Measurements from ENCODE around the gene AHSG. TPM values are rescaled to one million over a fixed set of nuclear protein-coding genes. Genes with fewer than 3 reads are reported as not detected.

The AHSG gene
- total RNA-seq, 1 donor from 2014 or later, result not detected

DNA sequence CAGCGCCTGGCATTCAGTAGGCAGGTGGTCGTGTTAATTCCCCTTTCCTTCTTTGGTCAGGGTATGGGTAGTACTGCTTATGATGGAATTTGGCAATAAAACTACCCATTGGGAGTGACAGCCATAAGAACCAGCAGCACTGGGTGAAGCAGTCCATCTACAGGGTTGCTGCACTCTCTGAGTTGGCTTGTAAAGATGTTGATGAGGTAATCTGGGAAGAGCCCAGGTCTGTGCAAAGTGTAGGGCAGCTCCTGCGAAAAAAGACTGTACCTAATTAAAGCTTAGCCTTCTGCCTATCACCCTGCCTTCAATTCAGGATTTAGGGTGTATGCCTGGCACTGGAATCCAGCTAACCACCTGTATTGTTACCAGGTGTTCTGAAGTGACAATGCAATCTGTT lies 22.7 kb downstream of the AHSG start:
- ATAC-seq (ENCODE audit: low read depth), result no peak
- Mint-ChIP-seq H3K4me3 (no peak overlapping the region), H3K36me3 (ENCODE audit: low read depth) (no peaks in the 10 kb centered on the region), H3K27ac (no peak overlapping the region), H3K27me3 (peaks cover 10% of the 10 kb centered on the region), H3K9me3 (no peaks in the 10 kb centered on the region), H3K4me1 (no peaks in the 10 kb centered on the region)
- TF ChIP-seq CTCF (IDR thresholded peaks at IDR 0.05), result no peak
- ChIA-PET CTCF (no interaction called here), POLR2A (no interaction called here)
- no peak for DNase-seq
- intact Hi-C loops (cut with micrococcal nuclease), result no loop called here

- ChIA-PET CTCF (no interaction called here), POLR2A (no interaction called here)
- H3K4me1 Mint-ChIP-seq, result no peaks in the 10 kb centered on the region
- no peak overlapping the region for H3K4me3 Mint-ChIP-seq
- no peak for TF ChIP-seq CTCF (IDR thresholded peaks at IDR 0.05)
- no peak for DNase-seq
- H3K27me3 Mint-ChIP-seq, result peaks cover 19% of the 10 kb centered on the region
- intact Hi-C loops (cut with micrococcal nuclease), result no loop called here
- no peaks in the 10 kb centered on the region for H3K36me3 Mint-ChIP-seq (ENCODE audit: low read depth)
- ATAC-seq (ENCODE audit: low read depth), result no peak
- no peaks in the 10 kb centered on the region for H3K9me3 Mint-ChIP-seq
- H3K27ac Mint-ChIP-seq, result no peak overlapping the region
Observed at GRCh38 chr3:186636536-186636935, 23.7 kb downstream of the AHSG start.

DNA sequence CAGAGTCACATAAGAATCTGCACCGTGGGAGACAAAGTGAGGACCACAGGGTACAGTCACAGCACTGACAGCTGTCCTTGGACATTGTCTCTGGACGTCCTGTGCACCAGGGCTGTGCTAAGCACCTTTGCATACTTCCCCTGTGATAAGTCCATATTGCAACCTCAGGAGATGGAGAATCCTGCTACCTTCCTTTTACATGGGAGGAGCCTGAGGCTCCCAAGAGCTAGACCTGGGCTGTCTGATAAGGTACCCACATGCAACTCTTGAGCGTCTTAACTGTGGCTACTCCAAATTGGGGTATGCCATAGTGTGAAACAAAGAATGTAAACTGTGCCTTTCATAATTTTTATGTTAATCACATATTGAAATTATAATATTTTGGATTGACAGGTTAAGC lies 24.8 kb downstream of the AHSG start:
- Mint-ChIP-seq H3K4me1 (no peaks in the 10 kb centered on the region), H3K36me3 (ENCODE audit: low read depth) (no peaks in the 10 kb centered on the region), H3K27ac (no peak overlapping the region), H3K27me3 (peaks cover 22% of the 10 kb centered on the region), H3K4me3 (no peak overlapping the region), H3K9me3 (no peaks in the 10 kb centered on the region)
- DNase-seq (no peak), ATAC-seq (ENCODE audit: low read depth) (no peak)
- intact Hi-C loops (cut with micrococcal nuclease), result no loop called here
- no peak for TF ChIP-seq CTCF (IDR thresholded peaks at IDR 0.05)
- ChIA-PET CTCF (no interaction called here), POLR2A (interaction anchor here (1.2 kb wide), 1 partner anchor 102 kb away, joined by 3 read pairs; no protein-coding TSS in a partner anchor)

DNA sequence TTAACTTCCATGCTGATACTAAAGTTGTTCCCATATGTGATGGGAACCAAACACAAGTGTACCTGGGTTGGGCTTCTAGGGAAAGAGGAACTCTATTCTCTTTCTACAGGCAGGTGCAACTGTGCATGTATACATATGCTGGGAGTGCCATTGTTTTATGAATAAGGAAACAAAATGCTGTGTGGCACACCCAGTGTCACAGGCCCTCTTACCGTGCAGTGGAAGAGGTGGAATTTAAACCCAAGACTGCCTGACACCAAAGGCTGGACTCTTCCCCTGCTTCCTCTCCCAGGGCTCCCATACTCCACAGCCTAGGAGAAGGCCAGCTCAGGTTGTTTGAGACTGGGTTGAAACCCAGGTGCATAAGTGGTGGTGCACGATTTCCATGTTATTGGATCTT lies 25.4 kb downstream of the AHSG start:
- ChIA-PET CTCF (interaction anchor here (1.6 kb wide), 1 partner anchor 22 kb away, joined by 4 read pairs; no protein-coding TSS in a partner anchor), POLR2A (no interaction called here)
- Mint-ChIP-seq H3K4me1 (peaks cover 1% of the 10 kb centered on the region), H3K27me3 (peaks cover 26% of the 10 kb centered on the region), H3K4me3 (no peak overlapping the region), H3K36me3 (ENCODE audit: low read depth) (no peaks in the 10 kb centered on the region), H3K9me3 (no peaks in the 10 kb centered on the region), H3K27ac (no peak overlapping the region)
- intact Hi-C loops (cut with micrococcal nuclease), result no loop called here
- TF ChIP-seq CTCF (IDR thresholded peaks at IDR 0.05), result no peak
- DNase-seq (no peak), ATAC-seq (ENCODE audit: low read depth) (no peak)

DNA sequence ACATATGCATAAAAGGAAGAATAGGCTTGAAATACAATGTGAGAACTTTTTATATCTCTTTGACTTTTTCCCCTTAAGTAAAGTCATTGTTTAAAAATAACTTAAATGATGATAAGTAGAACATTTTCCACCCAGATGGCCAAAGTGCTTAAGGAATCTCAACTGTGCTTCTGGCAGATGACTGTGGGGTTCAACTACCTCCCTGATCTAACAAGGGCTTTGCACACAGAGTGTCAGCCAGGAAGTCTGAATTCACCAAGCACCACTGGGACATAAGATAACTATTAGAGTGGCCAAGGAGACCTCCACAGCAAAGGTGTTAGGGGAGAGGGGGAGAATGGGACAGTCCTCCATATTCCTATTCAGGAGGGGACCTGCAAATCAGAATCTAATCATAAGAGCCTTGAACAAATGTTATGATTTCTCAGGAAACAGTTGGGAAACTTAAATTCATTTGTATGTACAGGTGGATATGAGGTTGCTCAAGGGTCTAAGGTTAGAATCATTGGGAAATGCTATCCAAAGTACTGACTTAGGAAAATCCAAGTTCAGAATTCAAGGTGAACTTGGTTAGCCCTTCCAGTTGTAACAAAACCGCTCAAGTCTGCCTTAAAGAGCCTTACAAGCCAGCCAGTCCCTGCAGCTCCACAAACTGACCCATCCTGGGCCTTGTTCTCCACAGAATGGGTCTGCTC lies 27.1 kb downstream of the AHSG start, which contains the start of gene FETUB:
Gene FETUB, plus strand, starts transcription at position 622 of the 695 bp plus-strand sequence. Its CDS starts 62 bp downstream, at position 684.
- Mint-ChIP-seq H3K27me3 (peaks cover 27% of the 10 kb centered on the region), H3K27ac (no peak within 1 kb of the TSS), H3K36me3 (ENCODE audit: low read depth) (no peaks in the 10 kb centered on the region), H3K4me1 (peaks cover 5% of the 10 kb centered on the region), H3K9me3 (no peaks in the 10 kb centered on the region), H3K4me3 (no peak within 1 kb of the TSS)
- POLR2A ChIA-PET, result no interaction called here
- CTCF ChIA-PET, result interaction anchor here (1.6 kb wide), 1 partner anchor 24 kb away, joined by 4 read pairs; no protein-coding TSS in a partner anchor
- no peak for DNase-seq
- no peak for ATAC-seq (ENCODE audit: low read depth)
- TF ChIP-seq CTCF (IDR thresholded peaks at IDR 0.05), result no peak
- intact Hi-C loops (cut with micrococcal nuclease), result no loop called here
